Activated CD4-positive, alpha-beta T cell treated with anti-CD3 and anti-CD28 coated beads, Interleukin-2, amount 50 U/mL, for 16 hours (primary cell): Measurements from ENCODE around the gene ETHE1.
"Not testable (repeated sequence)": the region's sequence is repeated elsewhere in the genome, so short reads cannot be mapped to it uniquely, and the experiment has no call there.

Experiments used
- DNase-seq: peaks from one replicate; pipeline ENCODE4 v3.0.0-alpha.2; 2020

ETHE1 gene

GRCh38 chr19:43522929-43523328, 4.1 kb downstream of the ETHE1 start:
- no peak for DNase-seq

- peak; percentile 82 for DNase-seq
Measured at GRCh38 chr19:43519436-43520088, 7.4 kb downstream of the ETHE1 start.

GRCh38 chr19:43518051-43518450, 8.9 kb downstream of the ETHE1 start:
- no peak for DNase-seq

- not testable (repeated sequence) for DNase-seq
Measured at GRCh38 chr19:43512399-43512798, 14.6 kb downstream of the ETHE1 start.

- DNase-seq = no peak
Measured at GRCh38 chr19:43511324-43511723, 15.7 kb downstream of the ETHE1 start.

GRCh38 chr19:43510713-43511112, 16.3 kb downstream of the ETHE1 start:
- no peak for DNase-seq

GRCh38 chr19:43507880-43508279, 19.1 kb downstream of the ETHE1 start:
- DNase-seq = no peak

GRCh38 chr19:43506629-43507028, 20.4 kb downstream of the ETHE1 start:
- DNase-seq = no peak

GRCh38 chr19:43505941-43506340, 21.1 kb downstream of the ETHE1 start:
- DNase-seq = no peak

- DNase-seq = no peak
Measured at GRCh38 chr19:43505186-43505456, 21.9 kb downstream of the ETHE1 start.

GRCh38 chr19:43504426-43505185, 22.4 kb downstream of the ETHE1 start, which contains the start of gene PHLDB3:
Gene PHLDB3 (minus strand): TSS chr19:43504746. CDS start chr19:43504118, 628 bp downstream.
- DNase-seq = peak; percentile 42

GRCh38 chr19:43503501-43504425, 23.2 kb downstream of the ETHE1 start:
- peak; percentile 98 for DNase-seq

- DNase-seq = no peak
Measured at GRCh38 chr19:43502419-43502976, 24.5 kb downstream of the ETHE1 start.

GRCh38 chr19:43501661-43502418, 25.2 kb downstream of the ETHE1 start:
- DNase-seq = no peak

- no peak for DNase-seq
Measured at GRCh38 chr19:43499042-43499441, 28.0 kb downstream of the ETHE1 start.

- no peak for DNase-seq
Measured at GRCh38 chr19:43498233-43498842, 28.7 kb downstream of the ETHE1 start.

GRCh38 chr19:43496960-43497359, 30.0 kb downstream of the ETHE1 start:
- no peak for DNase-seq

GRCh38 chr19:43495082-43495481, 31.9 kb downstream of the ETHE1 start:
- no peak for DNase-seq

GRCh38 chr19:43490759-43491158, 36.2 kb downstream of the ETHE1 start:
- DNase-seq = no peak

- no peak for DNase-seq
Measured at GRCh38 chr19:43489979-43490599, 36.9 kb downstream of the ETHE1 start.

GRCh38 chr19:43489310-43489709, 37.7 kb downstream of the ETHE1 start:
- no peak for DNase-seq

- DNase-seq = no peak
Measured at GRCh38 chr19:43488179-43488578, 38.8 kb downstream of the ETHE1 start.
